ENCODE data around the gene MFSD2A.
A peak's percentile ranks its signal among the peaks of the same experiment; 100 is the strongest.

Gene MFSD2A

GRCh38 chr1:39971138-39971537, 16.2 kb downstream of the MFSD2A start:
- H2AFZ ChIP-seq, result no peak overlapping the region
- H3K9ac ChIP-seq, result no peak overlapping the region
- no peak for TF ChIP-seq CTCF (IDR thresholded peaks at IDR 0.05)
- H3K36me3 ChIP-seq (ENCODE audit: control insufficient read depth, insufficient read depth, low read length), result no peaks in the 10 kb centered on the region
- no peak overlapping the region for H3K27ac ChIP-seq
- no peaks in the 10 kb centered on the region for H3K79me2 ChIP-seq
- no peak overlapping the region for H3K4me2 ChIP-seq (ENCODE audit: low read length)
- no peaks in the 10 kb centered on the region for H3K27me3 ChIP-seq (ENCODE audit: control insufficient read depth, insufficient read depth, low read length)
- no peak overlapping the region for H3K4me3 ChIP-seq (ENCODE audit: low read depth, low read length)
- no peaks in the 10 kb centered on the region for H3K9me3 ChIP-seq (ENCODE audit: control insufficient read depth, low read length)
- no peaks in the 10 kb centered on the region for H3K4me1 ChIP-seq

- TF ChIP-seq CTCF (IDR thresholded peaks at IDR 0.05), result peak; percentile 92
- Histone ChIP-seq H3K79me2 (no peaks in the 10 kb centered on the region), H3K4me2 (ENCODE audit: low read length) (no peak overlapping the region), H3K36me3 (ENCODE audit: control insufficient read depth, insufficient read depth, low read length) (no peaks in the 10 kb centered on the region), H3K27ac (no peak overlapping the region), H3K4me1 (no peaks in the 10 kb centered on the region), H3K9ac (no peak overlapping the region), H3K9me3 (ENCODE audit: control insufficient read depth, low read length) (no peaks in the 10 kb centered on the region), H3K27me3 (ENCODE audit: control insufficient read depth, insufficient read depth, low read length) (no peaks in the 10 kb centered on the region), H3K4me3 (ENCODE audit: low read depth, low read length) (no peak overlapping the region), H2AFZ (no peak overlapping the region)
These were observed 18.7 kb downstream of the MFSD2A start for GRCh38 chr1:39973503-39974135.

- TF ChIP-seq CTCF (IDR thresholded peaks at IDR 0.05), result no peak
- Histone ChIP-seq H3K27me3 (ENCODE audit: control insufficient read depth, insufficient read depth, low read length) (no peaks in the 10 kb centered on the region), H2AFZ (no peak overlapping the region), H3K79me2 (no peaks in the 10 kb centered on the region), H3K27ac (no peak overlapping the region), H3K36me3 (ENCODE audit: control insufficient read depth, insufficient read depth, low read length) (no peaks in the 10 kb centered on the region), H3K9ac (no peak overlapping the region), H3K4me2 (ENCODE audit: low read length) (no peak overlapping the region), H3K4me1 (no peaks in the 10 kb centered on the region), H3K9me3 (ENCODE audit: control insufficient read depth, low read length) (no peaks in the 10 kb centered on the region), H3K4me3 (ENCODE audit: low read depth, low read length) (no peak overlapping the region)
These were observed 21.8 kb downstream of the MFSD2A start for GRCh38 chr1:39976732-39977131.

GRCh38 chr1:39977202-39977601, 22.3 kb downstream of the MFSD2A start:
- no peak overlapping the region for H2AFZ ChIP-seq
- H3K27ac ChIP-seq, result no peak overlapping the region
- no peaks in the 10 kb centered on the region for H3K9me3 ChIP-seq (ENCODE audit: control insufficient read depth, low read length)
- no peak overlapping the region for H3K4me3 ChIP-seq (ENCODE audit: low read depth, low read length)
- no peak for TF ChIP-seq CTCF (IDR thresholded peaks at IDR 0.05)
- H3K9ac ChIP-seq, result no peak overlapping the region
- no peaks in the 10 kb centered on the region for H3K36me3 ChIP-seq (ENCODE audit: control insufficient read depth, insufficient read depth, low read length)
- no peak overlapping the region for H3K4me2 ChIP-seq (ENCODE audit: low read length)
- no peaks in the 10 kb centered on the region for H3K27me3 ChIP-seq (ENCODE audit: control insufficient read depth, insufficient read depth, low read length)
- no peaks in the 10 kb centered on the region for H3K79me2 ChIP-seq
- H3K4me1 ChIP-seq, result no peaks in the 10 kb centered on the region

- Histone ChIP-seq H3K36me3 (ENCODE audit: control insufficient read depth, insufficient read depth, low read length) (no peaks in the 10 kb centered on the region), H3K4me1 (no peaks in the 10 kb centered on the region), H3K9me3 (ENCODE audit: control insufficient read depth, low read length) (no peaks in the 10 kb centered on the region), H3K27me3 (ENCODE audit: control insufficient read depth, insufficient read depth, low read length) (no peaks in the 10 kb centered on the region), H2AFZ (no peak overlapping the region), H3K27ac (no peak overlapping the region), H3K4me2 (ENCODE audit: low read length) (no peak overlapping the region), H3K9ac (no peak overlapping the region), H3K79me2 (no peaks in the 10 kb centered on the region), H3K4me3 (ENCODE audit: low read depth, low read length) (no peak overlapping the region)
- no peak for TF ChIP-seq CTCF (IDR thresholded peaks at IDR 0.05)
These were observed 24.7 kb downstream of the MFSD2A start for GRCh38 chr1:39979654-39980053.

All from parathyroid adenoma (tissue), 2 donors.